MCF 10A (cell line): ENCODE data around the gene RSPO1. TPM values are rescaled to one million over a fixed set of nuclear protein-coding genes. Genes with fewer than 3 reads are reported as not detected.

ENCODE experiments used
- BruUV-seq: library from RNA; stranded (reverse); fragments of 400-500 nt; replicated peaks from 2 replicates; lab custom pipeline; 2021; lab: Mats Ljungman, UMichigan
- CTCF ChIA-PET: fragments of 300-600 bp; sonication (Branson Sonifier 250); formaldehyde crosslinking; extraction: SDS; loops from one replicate; lab custom pipeline; 2021; ENCODE audit warnings: antibody characterized with exemption, inconsistent platforms; lab: Yijun Ruan, JAX
- POLR2A ChIA-PET: fragments of 300-600, 350-650 bp; sonication (Branson Sonifier 250); formaldehyde crosslinking; extraction: SDS; loops from one replicate; lab custom pipeline; 2020; ENCODE audit warnings: antibody characterized with exemption, inconsistent platforms; lab: Yijun Ruan, JAX
- DNase-seq: peaks from one replicate; pipeline ENCODE4 v3.0.0-alpha.2; 2018; ENCODE audit not compliant: unreplicated experiment
- H3K27ac Mint-ChIP-seq: one replicate; pipeline ENCODE4 v1.8.0; 2022; ENCODE audit warnings: mild to moderate bottlenecking, low read depth, mixed read lengths; ENCODE audit not compliant: unreplicated experiment
- H3K27me3 Mint-ChIP-seq: one replicate; pipeline ENCODE4 v1.8.0; 2022; ENCODE audit warnings: mixed read lengths; ENCODE audit not compliant: insufficient read depth, unreplicated experiment
- H3K36me3 Mint-ChIP-seq: one replicate; pipeline ENCODE4 v1.8.0; 2022; ENCODE audit warnings: mild to moderate bottlenecking, moderate library complexity, mixed read lengths; ENCODE audit not compliant: insufficient read depth, unreplicated experiment
- H3K4me1 Mint-ChIP-seq: one replicate; pipeline ENCODE4 v1.8.0; 2022; ENCODE audit warnings: mixed read lengths; ENCODE audit not compliant: insufficient read depth, unreplicated experiment
- H3K4me3 Mint-ChIP-seq: one replicate; pipeline ENCODE4 v1.8.0; 2022; ENCODE audit warnings: mild to moderate bottlenecking, moderate library complexity, mixed read lengths; ENCODE audit not compliant: unreplicated experiment
- H3K9me3 Mint-ChIP-seq: one replicate; pipeline ENCODE4 v1.8.0; 2022; ENCODE audit warnings: mixed read lengths; ENCODE audit not compliant: unreplicated experiment
- CTCF ChIP-seq: fragments of 200-600 bp; IDR thresholded peaks from one replicate; pipeline ENCODE4 v1.8.0; 2022; ENCODE audit warnings: antibody characterized with exemption, mild to moderate bottlenecking; ENCODE audit not compliant: unreplicated experiment
- intact Hi-C: fragments of 100-400 bp; cut with micrococcal nuclease; formaldehyde crosslinking; loops from 2 replicates; pipeline ENCODE4 v1.14.1; 2022
- total RNA-seq: library from RNA; stranded (reverse); gene quantifications from 2 replicates; pipeline ENCODE4 v1.2.3, GENCODE V29; 2022

Gene RSPO1
- total RNA-seq, 1 experiment from 2014 or later, result not detected

GRCh38 chr1:37601441-37601840 is 33.3 kb downstream of the RSPO1 start:
- DNase-seq, result no peak
- intact Hi-C loops, result loop anchor here (10.0 kb wide), 1 partner anchor 1223 kb away; no protein-coding TSS in a partner anchor
- no peak overlapping the region for H3K4me3 Mint-ChIP-seq
- H3K4me1 Mint-ChIP-seq, result no peaks in the 10 kb centered on the region
- H3K9me3 Mint-ChIP-seq, result no peaks in the 10 kb centered on the region
- ChIA-PET CTCF (interaction anchor here (0.7 to 15.7 kb wide), 5 partner anchors 20 to 992 kb away, joined by 3 to 271 read pairs (median 6); a partner anchor contains a TSS), POLR2A (no interaction called here)
- BruUV-seq, result no TSS peak
- peaks cover 5% of the 10 kb centered on the region for H3K36me3 Mint-ChIP-seq
- no peak for TF ChIP-seq CTCF
- H3K27ac Mint-ChIP-seq, result no peak overlapping the region
- H3K27me3 Mint-ChIP-seq, result no peaks in the 10 kb centered on the region

GRCh38 chr1:37599940-37600339 is 34.8 kb downstream of the RSPO1 start:
- intact Hi-C loops, result loop anchor here (10.0 kb wide), 2 partner anchors 125 to 1225 kb away; partner anchors contain the start of gene ZC3H12A
- CTCF ChIA-PET, result interaction anchor here (1.3 to 15.7 kb wide), 2 partner anchors 8 to 85 kb away, joined by 4 to 271 read pairs; a partner anchor contains a TSS
- POLR2A ChIA-PET, result no interaction called here
- Mint-ChIP-seq H3K4me3 (no peak overlapping the region), H3K27me3 (no peaks in the 10 kb centered on the region), H3K27ac (no peak overlapping the region), H3K36me3 (peaks cover 5% of the 10 kb centered on the region), H3K9me3 (no peaks in the 10 kb centered on the region), H3K4me1 (no peaks in the 10 kb centered on the region)
- no peak for DNase-seq
- no TSS peak for BruUV-seq
- no peak for TF ChIP-seq CTCF

GRCh38 chr1:37596182-37596667 is 38.5 kb downstream of the RSPO1 start:
- TSS peak; percentile 90 for BruUV-seq
- H3K4me3 Mint-ChIP-seq, result peak overlapping the region; percentile 100

More at GRCh38 chr1:37596182-37596667, 38.5 kb downstream of the RSPO1 start:
- POLR2A ChIA-PET, result interaction anchor here (0.5 to 2.3 kb wide), 19 partner anchors 13 to 1468 kb away, joined by 3 to 28 read pairs (median 4); partner anchors contain the start of genes CDCA8 and MEAF6
- H3K27me3 Mint-ChIP-seq, result no peaks in the 10 kb centered on the region
- CTCF ChIA-PET, result interaction anchor here (0.6 to 15.7 kb wide), 5 partner anchors 10 to 381 kb away, joined by 3 to 271 read pairs (median 3); a partner anchor contains a TSS
- no peaks in the 10 kb centered on the region for H3K4me1 Mint-ChIP-seq
- no peaks in the 10 kb centered on the region for H3K9me3 Mint-ChIP-seq
- H3K36me3 Mint-ChIP-seq, result peaks cover 18% of the 10 kb centered on the region
- no peak for TF ChIP-seq CTCF
- DNase-seq, result no peak
- intact Hi-C loops, result loop anchor here (10.0 kb wide), 1 partner anchor 121 kb away; the partner anchor contains the start of gene ZC3H12A
- H3K27ac Mint-ChIP-seq, result peak overlapping the region; percentile 100
